GM18907 (cell line): ENCODE measurements around the gene NMRK2.
"Not testable (repeated sequence)": the region's sequence is repeated elsewhere in the genome, so short reads cannot be mapped to it uniquely, and the experiment has no call there.

Experiments used
- ATAC-seq: cut with Tn5 transposase; IDR thresholded peaks from one replicate; pipeline ENCODE4 v1.9.1; 2021; ENCODE audit warnings: mild to moderate bottlenecking, moderate library complexity; ENCODE audit not compliant: unreplicated experiment

Gene NMRK2, protein sequence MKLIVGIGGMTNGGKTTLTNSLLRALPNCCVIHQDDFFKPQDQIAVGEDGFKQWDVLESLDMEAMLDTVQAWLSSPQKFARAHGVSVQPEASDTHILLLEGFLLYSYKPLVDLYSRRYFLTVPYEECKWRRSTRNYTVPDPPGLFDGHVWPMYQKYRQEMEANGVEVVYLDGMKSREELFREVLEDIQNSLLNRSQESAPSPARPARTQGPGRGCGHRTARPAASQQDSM

GRCh38 chr19:3932931-3933810 lies at the start of gene NMRK2:
Gene NMRK2, plus strand, starts transcription at chr19:3933069. Its CDS starts 603 bp downstream, at chr19:3933672.
- no peak for ATAC-seq

- no peak for ATAC-seq
Measured at GRCh38 chr19:3890591-3890990, 42.3 kb upstream of the NMRK2 start.

DNA sequence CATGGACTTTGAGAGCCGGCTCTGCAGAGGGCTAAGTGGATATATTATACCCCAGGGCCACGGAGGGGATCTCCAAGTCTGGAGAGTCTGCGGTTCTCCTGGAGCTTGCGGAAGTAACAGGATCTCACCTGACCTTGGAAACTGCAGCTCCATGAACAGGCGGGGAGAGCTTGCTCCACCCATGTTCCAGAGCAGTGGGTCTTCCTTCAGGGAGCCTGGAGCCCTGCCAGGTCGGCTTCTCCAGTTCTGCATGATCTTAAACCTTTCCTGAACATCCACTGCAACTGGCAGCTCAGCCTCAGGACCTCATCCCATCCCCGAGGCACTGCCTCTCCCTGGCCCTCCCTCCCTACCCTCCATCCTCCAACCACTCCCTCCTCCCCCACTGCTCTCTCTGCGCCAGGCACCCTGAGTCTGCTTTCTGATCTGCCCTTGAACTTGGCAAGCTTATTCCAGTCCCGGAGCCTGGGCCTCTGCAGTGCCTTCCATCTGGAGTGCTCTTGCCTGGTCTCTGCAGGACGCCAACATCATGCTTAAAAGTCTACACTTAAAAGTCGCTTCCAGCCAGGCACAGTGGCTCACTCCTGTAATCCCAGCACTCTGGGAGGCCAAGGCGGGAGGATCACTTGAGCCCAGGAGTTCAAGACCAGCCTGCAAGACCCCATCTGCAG lies 39.2 kb upstream of the NMRK2 start:
- no peak for ATAC-seq

GRCh38 chr19:3894959-3895358 lies 37.9 kb upstream of the NMRK2 start:
- not testable (repeated sequence) for ATAC-seq

DNA sequence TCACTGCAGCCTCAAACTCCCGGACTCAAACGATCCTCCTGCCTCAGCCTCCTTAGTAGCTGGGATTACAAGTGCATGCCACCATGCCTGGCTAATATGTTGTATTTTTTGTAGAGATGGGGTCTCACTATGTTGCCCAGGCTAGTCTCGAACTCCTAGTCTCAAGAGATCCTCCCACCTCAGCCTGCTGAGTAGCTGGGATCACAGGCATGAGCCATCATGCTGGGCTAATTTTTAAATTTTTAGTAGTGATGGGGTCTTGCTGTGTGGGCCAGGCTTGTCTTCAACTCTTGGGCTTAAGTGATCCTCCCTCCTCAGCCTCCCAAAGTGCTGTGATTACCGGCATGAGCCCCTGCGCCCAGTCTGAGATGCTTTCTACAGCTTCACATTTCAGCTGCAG lies 37.1 kb upstream of the NMRK2 start:
- ATAC-seq = no peak

- no peak for ATAC-seq
Measured at GRCh38 chr19:3897936-3898335, 34.9 kb upstream of the NMRK2 start.

GRCh38 chr19:3898426-3898825 lies 34.4 kb upstream of the NMRK2 start:
- ATAC-seq = no peak

- no peak for ATAC-seq
Measured at GRCh38 chr19:3899531-3900294, 33.2 kb upstream of the NMRK2 start.

- no peak for ATAC-seq
Measured at GRCh38 chr19:3902317-3902973, 30.4 kb upstream of the NMRK2 start.

DNA sequence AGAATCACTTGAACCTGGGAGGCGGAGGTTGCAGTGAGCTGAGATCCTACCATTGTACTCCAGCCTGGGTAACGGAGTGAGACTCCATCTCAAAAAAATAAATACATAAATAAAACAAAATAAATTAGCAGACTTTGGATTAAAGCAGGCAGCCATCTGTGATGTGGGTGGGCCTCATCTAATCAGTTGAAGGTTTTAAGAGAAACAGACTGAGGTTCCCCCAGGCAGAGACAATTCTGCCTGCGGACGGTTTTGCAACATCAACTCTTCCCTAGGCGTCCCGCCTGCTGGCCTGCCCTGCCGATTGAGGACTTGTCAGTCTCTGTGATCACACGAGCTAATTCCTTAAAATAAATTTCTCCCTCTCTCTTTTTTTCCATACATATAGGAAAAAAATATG lies 28.6 kb upstream of the NMRK2 start:
- ATAC-seq = no peak

GRCh38 chr19:3907626-3908265 lies 25.1 kb upstream of the NMRK2 start:
- ATAC-seq = no peak

- ATAC-seq = no peak
Measured at GRCh38 chr19:3908266-3909054, 24.4 kb upstream of the NMRK2 start.

- ATAC-seq = no peak
Measured at GRCh38 chr19:3910105-3910504, 22.8 kb upstream of the NMRK2 start.

DNA sequence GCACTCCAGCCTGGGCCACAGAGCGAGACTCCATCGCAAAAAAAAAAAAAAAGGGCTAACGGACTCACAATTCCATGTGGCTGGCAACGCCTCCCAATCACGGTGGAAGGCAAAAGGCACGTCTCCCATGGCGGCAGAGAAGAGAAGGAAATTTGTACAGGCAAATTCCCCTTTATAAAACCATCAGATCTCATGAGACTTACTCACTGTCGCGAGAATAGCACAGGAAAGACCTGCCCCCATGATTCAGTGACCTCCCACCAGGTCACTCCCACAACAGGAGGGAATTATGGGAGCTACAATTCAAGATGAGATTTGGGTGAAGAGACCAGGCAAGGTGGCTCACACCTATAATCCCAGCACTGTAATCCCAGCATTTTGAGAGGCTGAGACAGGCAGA lies 18.7 kb upstream of the NMRK2 start:
- no peak for ATAC-seq

GRCh38 chr19:3916033-3916432 lies 16.8 kb upstream of the NMRK2 start:
- ATAC-seq = no peak

DNA sequence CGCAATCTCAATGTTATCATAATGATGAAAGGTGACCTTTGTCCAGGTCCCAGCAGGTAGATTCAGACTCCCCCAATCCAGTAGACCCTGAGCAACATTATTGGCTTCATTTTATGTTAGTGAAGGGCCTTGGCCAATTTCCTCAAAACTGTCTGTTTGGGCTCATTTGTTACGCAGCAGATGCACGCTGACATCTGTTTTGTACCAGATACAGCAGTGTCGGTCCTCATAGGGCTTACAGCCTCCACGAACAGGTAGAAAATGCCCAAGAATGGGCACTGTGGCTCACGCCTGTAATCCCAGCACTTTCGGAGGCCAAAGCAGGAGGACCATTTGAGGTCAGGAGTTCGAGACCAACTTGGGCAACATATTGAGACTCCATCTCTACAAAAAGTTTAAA lies 13.1 kb upstream of the NMRK2 start:
- no peak for ATAC-seq

DNA sequence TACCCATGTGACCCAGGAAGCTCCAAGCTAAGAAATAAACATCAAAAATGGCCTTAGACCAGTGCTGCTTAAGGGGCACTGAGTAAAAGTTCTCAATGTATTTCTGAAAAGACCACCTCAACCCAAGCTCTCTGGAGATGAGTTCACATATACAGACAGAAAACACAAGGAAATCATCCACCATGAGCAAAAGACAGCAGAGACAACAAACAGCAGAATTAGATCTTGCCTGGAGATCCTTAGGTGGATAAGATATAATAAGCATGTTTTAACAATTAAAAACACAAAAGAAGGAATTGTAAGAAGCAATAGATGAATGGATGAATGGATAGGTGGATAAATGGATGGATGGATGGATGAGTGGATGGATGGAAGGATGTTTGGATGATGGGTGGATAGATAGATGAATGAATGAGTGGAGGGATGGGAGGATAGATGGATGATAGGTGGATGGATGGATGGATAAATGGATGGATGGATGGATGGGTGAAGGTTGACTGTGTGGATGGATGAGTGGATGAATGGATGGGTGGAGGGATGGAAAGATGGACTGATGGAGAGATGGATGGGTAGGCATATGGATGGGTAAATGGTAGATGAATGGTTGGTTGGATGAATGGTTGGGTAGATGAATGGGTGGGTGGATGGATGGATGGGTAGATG lies 9.6 kb upstream of the NMRK2 start:
- ATAC-seq = no peak

GRCh38 chr19:3923912-3924311 lies 9.0 kb upstream of the NMRK2 start:
- no peak for ATAC-seq

GRCh38 chr19:3931041-3931440 lies 1.8 kb upstream of the NMRK2 start:
- no peak for ATAC-seq
